Activated naive CD4-positive, alpha-beta T cell treated with anti-CD3 and anti-CD28 coated beads, Interleukin-2, amount 50 U/mL, for 24 hours (primary cell): Measurements from ENCODE around the gene SLCO2A1.

Experiments
- H3K27ac Mint-ChIP-seq: one replicate; pipeline ENCODE4 v1.8.0; 2021; ENCODE audit warnings: mild to moderate bottlenecking, mixed read lengths
- H3K27me3 Mint-ChIP-seq: one replicate; pipeline ENCODE4 v1.8.0; 2021; ENCODE audit warnings: mixed read lengths
- H3K36me3 Mint-ChIP-seq: one replicate; pipeline ENCODE4 v1.8.0; 2021; ENCODE audit warnings: mixed read lengths
- H3K4me1 Mint-ChIP-seq: one replicate; pipeline ENCODE4 v1.8.0; 2021; ENCODE audit warnings: mixed read lengths
- H3K4me3 Mint-ChIP-seq: one replicate; pipeline ENCODE4 v1.8.0; 2021; ENCODE audit warnings: mild to moderate bottlenecking, mixed read lengths
- H3K9me3 Mint-ChIP-seq: one replicate; pipeline ENCODE4 v1.8.0; 2021; ENCODE audit warnings: mixed read lengths

The SLCO2A1 gene

GRCh38 chr3:133988631-133989161, 41.0 kb downstream of the SLCO2A1 start:
- Mint-ChIP-seq H3K27ac (no peak overlapping the region), H3K4me1 (no peaks in the 10 kb centered on the region), H3K4me3 (no peak overlapping the region), H3K9me3 (no peaks in the 10 kb centered on the region), H3K27me3 (peaks cover 3% of the 10 kb centered on the region), H3K36me3 (no peaks in the 10 kb centered on the region)

GRCh38 chr3:133987948-133988484, 41.7 kb downstream of the SLCO2A1 start:
- peaks cover 3% of the 10 kb centered on the region for H3K27me3 Mint-ChIP-seq
- no peaks in the 10 kb centered on the region for H3K4me1 Mint-ChIP-seq
- no peak overlapping the region for H3K27ac Mint-ChIP-seq
- no peaks in the 10 kb centered on the region for H3K36me3 Mint-ChIP-seq
- no peaks in the 10 kb centered on the region for H3K9me3 Mint-ChIP-seq
- no peak overlapping the region for H3K4me3 Mint-ChIP-seq

GRCh38 chr3:133987136-133987535, 42.6 kb downstream of the SLCO2A1 start:
- Mint-ChIP-seq H3K4me3 (no peak overlapping the region), H3K4me1 (no peaks in the 10 kb centered on the region), H3K36me3 (no peaks in the 10 kb centered on the region), H3K9me3 (no peaks in the 10 kb centered on the region), H3K27ac (no peak overlapping the region), H3K27me3 (peaks cover 7% of the 10 kb centered on the region)

GRCh38 chr3:133986311-133986710, 43.4 kb downstream of the SLCO2A1 start:
- Mint-ChIP-seq H3K36me3 (no peaks in the 10 kb centered on the region), H3K27me3 (peaks cover 7% of the 10 kb centered on the region), H3K27ac (no peak overlapping the region)

GRCh38 chr3:133984975-133985374, 44.8 kb downstream of the SLCO2A1 start:
- Mint-ChIP-seq H3K9me3 (no peaks in the 10 kb centered on the region), H3K36me3 (no peaks in the 10 kb centered on the region), H3K27ac (no peak overlapping the region), H3K4me3 (no peak overlapping the region), H3K4me1 (no peaks in the 10 kb centered on the region), H3K27me3 (peaks cover 5% of the 10 kb centered on the region)

More at GRCh38 chr3:133986311-133986710, 43.4 kb downstream of the SLCO2A1 start:
- Mint-ChIP-seq H3K4me3 (no peak overlapping the region), H3K9me3 (no peaks in the 10 kb centered on the region), H3K4me1 (no peaks in the 10 kb centered on the region)

- Mint-ChIP-seq H3K36me3 (no peaks in the 10 kb centered on the region), H3K4me3 (no peak overlapping the region), H3K4me1 (no peaks in the 10 kb centered on the region), H3K9me3 (no peaks in the 10 kb centered on the region), H3K27ac (no peak overlapping the region), H3K27me3 (peaks cover 4% of the 10 kb centered on the region)
These were observed 45.9 kb downstream of the SLCO2A1 start for GRCh38 chr3:133983576-133984560.

GRCh38 chr3:133983126-133983525, 46.6 kb downstream of the SLCO2A1 start:
- peaks cover 4% of the 10 kb centered on the region for H3K27me3 Mint-ChIP-seq
- no peak overlapping the region for H3K27ac Mint-ChIP-seq
- no peaks in the 10 kb centered on the region for H3K4me1 Mint-ChIP-seq
- H3K9me3 Mint-ChIP-seq: no peaks in the 10 kb centered on the region
- H3K4me3 Mint-ChIP-seq: no peak overlapping the region
- no peaks in the 10 kb centered on the region for H3K36me3 Mint-ChIP-seq

- Mint-ChIP-seq H3K27ac (no peak overlapping the region), H3K4me3 (no peak overlapping the region), H3K36me3 (no peaks in the 10 kb centered on the region)
These were observed 49.2 kb downstream of the SLCO2A1 start for GRCh38 chr3:133980550-133980949.

GRCh38 chr3:133980035-133980434, 49.7 kb downstream of the SLCO2A1 start:
- H3K27ac Mint-ChIP-seq: no peak overlapping the region
- no peaks in the 10 kb centered on the region for H3K4me1 Mint-ChIP-seq
- peaks cover 6% of the 10 kb centered on the region for H3K27me3 Mint-ChIP-seq
- H3K4me3 Mint-ChIP-seq: no peak overlapping the region
- H3K9me3 Mint-ChIP-seq: no peaks in the 10 kb centered on the region
- no peaks in the 10 kb centered on the region for H3K36me3 Mint-ChIP-seq

More at GRCh38 chr3:133980550-133980949, 49.2 kb downstream of the SLCO2A1 start:
- Mint-ChIP-seq H3K4me1 (no peaks in the 10 kb centered on the region), H3K27me3 (peaks cover 4% of the 10 kb centered on the region), H3K9me3 (no peaks in the 10 kb centered on the region)

GRCh38 chr3:133979553-133979952, 50.2 kb downstream of the SLCO2A1 start:
- Mint-ChIP-seq H3K9me3 (no peaks in the 10 kb centered on the region), H3K27me3 (peaks cover 7% of the 10 kb centered on the region), H3K36me3 (no peaks in the 10 kb centered on the region), H3K4me1 (no peaks in the 10 kb centered on the region), H3K4me3 (no peak overlapping the region), H3K27ac (no peak overlapping the region)

- no peaks in the 10 kb centered on the region for H3K36me3 Mint-ChIP-seq
- no peaks in the 10 kb centered on the region for H3K9me3 Mint-ChIP-seq
- no peak overlapping the region for H3K4me3 Mint-ChIP-seq
- no peaks in the 10 kb centered on the region for H3K4me1 Mint-ChIP-seq
- no peak overlapping the region for H3K27ac Mint-ChIP-seq
- peaks cover 4% of the 10 kb centered on the region for H3K27me3 Mint-ChIP-seq
These were observed 52.2 kb downstream of the SLCO2A1 start for GRCh38 chr3:133977568-133977967.

GRCh38 chr3:133973249-133973980, 56.3 kb downstream of the SLCO2A1 start:
- Mint-ChIP-seq H3K4me1 (no peaks in the 10 kb centered on the region), H3K27ac (no peak overlapping the region), H3K9me3 (no peaks in the 10 kb centered on the region), H3K27me3 (peaks cover 5% of the 10 kb centered on the region), H3K4me3 (no peak overlapping the region), H3K36me3 (no peaks in the 10 kb centered on the region)

GRCh38 chr3:133972156-133972555, 57.6 kb downstream of the SLCO2A1 start:
- peaks cover 5% of the 10 kb centered on the region for H3K27me3 Mint-ChIP-seq
- no peaks in the 10 kb centered on the region for H3K9me3 Mint-ChIP-seq
- no peak overlapping the region for H3K27ac Mint-ChIP-seq
- H3K36me3 Mint-ChIP-seq: no peaks in the 10 kb centered on the region
- no peak overlapping the region for H3K4me3 Mint-ChIP-seq
- no peaks in the 10 kb centered on the region for H3K4me1 Mint-ChIP-seq

- Mint-ChIP-seq H3K36me3 (no peaks in the 10 kb centered on the region), H3K27ac (no peak overlapping the region), H3K4me3 (no peak overlapping the region), H3K27me3 (peaks cover 5% of the 10 kb centered on the region), H3K9me3 (no peaks in the 10 kb centered on the region), H3K4me1 (no peaks in the 10 kb centered on the region)
These were observed 58.8 kb downstream of the SLCO2A1 start for GRCh38 chr3:133970916-133971315.

GRCh38 chr3:133970339-133970738, 59.4 kb downstream of the SLCO2A1 start:
- no peak overlapping the region for H3K4me3 Mint-ChIP-seq
- no peaks in the 10 kb centered on the region for H3K36me3 Mint-ChIP-seq
- H3K27ac Mint-ChIP-seq: no peak overlapping the region
- no peaks in the 10 kb centered on the region for H3K9me3 Mint-ChIP-seq
- H3K27me3 Mint-ChIP-seq: peaks cover 7% of the 10 kb centered on the region
- no peaks in the 10 kb centered on the region for H3K4me1 Mint-ChIP-seq
